ENCODE data around the gene TYW1B. TPM values are rescaled to one million over a fixed set of nuclear protein-coding genes. Genes with fewer than 3 reads are reported as not detected.
"Not testable (repeated sequence)": the region's sequence is repeated elsewhere in the genome, so short reads cannot be mapped to it uniquely, and the experiment has no call there.

The TYW1B gene
- 2.8 and 6.0 TPM in 2 replicates for total RNA-seq

DNA sequence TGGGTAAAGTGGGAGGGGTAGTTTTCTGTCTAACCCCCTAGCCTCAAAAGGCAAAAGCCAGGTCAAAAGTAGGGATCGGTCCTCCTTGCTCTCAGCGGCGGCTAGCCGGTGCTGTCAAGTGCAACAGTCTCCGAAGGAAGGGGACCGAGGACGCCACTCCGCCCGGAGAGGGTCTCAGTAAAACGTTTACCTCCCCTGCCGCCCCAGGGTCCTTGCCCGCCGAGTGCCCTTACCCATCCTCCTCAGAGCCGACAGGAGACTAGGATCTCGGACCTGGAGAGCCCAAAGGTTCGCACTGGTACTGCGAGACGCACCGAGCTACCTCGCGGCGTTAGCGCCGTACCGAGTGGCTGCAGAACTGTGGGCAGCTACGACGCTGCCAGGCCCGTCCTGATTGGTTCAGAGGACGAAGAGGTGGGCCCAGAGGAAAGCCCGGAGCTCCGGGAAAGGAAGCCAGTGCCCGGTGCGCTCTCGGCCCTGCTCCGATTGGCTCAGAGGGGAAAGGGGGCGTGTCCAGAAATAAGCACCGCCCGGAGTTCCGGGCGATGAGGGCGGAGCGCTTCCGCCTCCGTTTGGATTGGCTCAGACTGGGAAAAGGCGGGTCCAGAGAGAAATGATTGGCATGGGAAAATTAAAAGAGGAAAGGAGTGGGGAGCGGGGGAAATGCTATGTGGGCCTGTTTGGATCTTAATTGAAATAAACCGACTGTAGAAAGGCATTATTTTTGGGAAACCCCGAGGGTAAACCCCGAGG is at the start of gene TYW1B:
TSS of gene TYW1B (minus strand) at position 362 of the 753 bp plus-strand sequence. CDS start at position 237, 125 bp downstream.
- DNase-seq, result peak; percentile 97

- not testable (repeated sequence) for DNase-seq
These were observed 39.6 kb upstream of the TYW1B start for GRCh38 chr7:72867591-72867990.

DNA sequence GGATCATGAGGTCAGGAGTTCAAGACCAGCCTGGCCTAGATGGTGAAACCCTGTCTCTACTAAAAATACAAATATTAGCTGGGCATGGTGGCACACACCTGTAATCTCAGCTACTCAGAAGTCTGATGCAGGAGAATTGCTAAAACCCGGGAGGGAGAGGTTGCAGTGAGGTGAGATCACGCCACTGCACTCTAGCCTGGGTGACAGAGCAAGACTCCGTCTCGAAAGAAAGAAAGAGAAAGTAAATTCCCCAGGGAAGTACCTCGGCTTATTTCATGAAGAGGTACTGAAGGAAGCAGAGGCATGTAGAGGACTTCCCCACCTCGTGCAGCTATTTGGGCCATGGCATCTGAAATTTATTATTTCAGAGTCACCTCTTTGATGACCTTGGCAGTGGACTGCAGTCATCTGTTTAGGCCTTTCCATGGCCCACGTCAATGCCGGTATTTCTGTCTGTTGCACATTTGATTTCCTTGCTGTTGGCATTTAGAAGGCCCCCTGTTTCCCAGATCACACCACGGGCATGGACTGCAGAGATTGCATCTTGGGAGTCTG is 30.9 kb upstream of the TYW1B start:
- not testable (repeated sequence) for DNase-seq

DNA sequence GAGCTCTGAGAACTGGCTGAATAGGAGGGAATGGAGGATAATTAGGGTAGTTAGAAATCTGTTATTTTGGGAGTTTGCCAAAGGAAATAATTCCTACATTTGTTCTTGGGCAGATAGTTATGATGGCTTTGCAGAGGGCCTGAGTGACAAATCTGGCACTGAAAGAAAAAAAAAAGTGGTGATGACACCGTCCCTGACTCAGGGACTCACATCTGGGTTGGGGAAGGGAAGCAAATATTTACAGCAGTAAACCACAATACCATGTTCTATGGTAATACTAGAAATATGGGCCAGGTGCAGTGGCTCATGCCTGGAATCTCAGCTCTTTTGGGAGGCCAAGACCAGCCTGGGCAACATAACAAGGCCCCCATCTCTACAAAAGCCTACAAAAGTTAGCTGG is 29.9 kb upstream of the TYW1B start:
- DNase-seq, result not testable (repeated sequence)

DNA sequence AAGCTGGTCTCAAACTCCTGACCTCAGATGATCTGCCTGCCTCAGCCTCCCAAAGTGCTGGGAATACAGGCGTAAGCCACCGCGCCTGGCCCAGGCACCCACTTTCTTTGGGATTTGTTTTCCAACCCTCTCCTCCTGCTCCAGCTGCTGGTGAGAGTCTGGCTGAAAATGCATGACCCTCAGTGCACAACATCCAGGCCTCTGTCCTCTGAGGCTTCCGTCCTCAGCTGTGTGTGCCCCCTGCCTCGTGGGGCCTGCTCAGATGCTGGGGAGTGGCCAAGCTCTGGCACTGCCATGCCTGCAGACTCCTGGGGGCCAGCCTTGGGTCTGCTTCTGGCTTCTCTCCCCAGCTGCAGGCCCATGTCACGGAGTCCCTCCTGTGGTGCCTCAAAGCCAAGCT is 27.3 kb upstream of the TYW1B start:
- DNase-seq, result not testable (repeated sequence)

DNA sequence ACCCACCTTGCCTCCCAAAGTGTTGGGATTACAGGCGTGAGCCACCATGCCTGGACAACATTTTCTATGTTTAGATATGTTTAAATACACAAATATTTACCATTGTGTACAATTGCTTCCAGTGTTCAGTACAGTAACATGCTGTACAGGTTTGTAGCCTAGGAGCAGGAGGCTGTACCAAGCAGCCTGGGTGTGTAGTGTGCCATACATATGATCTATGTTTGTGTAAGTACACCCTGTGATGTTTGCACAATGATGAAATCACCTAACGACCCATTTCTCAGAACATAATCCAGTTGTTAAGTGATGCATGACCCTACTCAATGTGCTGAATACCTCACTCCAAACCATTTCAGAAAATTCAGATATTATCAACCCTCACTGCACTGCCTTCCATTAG is 24.9 kb upstream of the TYW1B start:
- not testable (repeated sequence) for DNase-seq

GRCh38 chr7:72850746-72851145 is 22.7 kb upstream of the TYW1B start:
- DNase-seq, result not testable (repeated sequence)

DNA sequence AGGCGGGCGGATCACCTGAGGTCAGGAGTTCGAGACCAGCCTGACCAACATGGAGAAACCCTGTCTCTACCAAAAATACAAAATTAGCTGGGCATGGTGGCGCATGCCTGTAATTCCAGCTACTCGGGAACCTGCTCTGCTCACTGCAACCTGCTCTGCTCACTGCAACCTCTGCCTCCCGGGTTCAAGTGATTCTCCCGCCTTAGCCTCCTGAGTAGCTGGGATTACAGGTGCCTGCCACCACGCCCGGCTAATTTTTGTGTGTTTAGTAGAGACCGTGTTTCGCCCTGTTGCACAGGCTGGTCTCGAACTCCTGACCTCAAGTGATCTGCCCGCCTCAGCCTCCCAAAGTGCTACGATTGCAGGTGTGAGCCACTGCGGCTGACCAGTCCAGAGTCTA is 16.1 kb upstream of the TYW1B start:
- not testable (repeated sequence) for DNase-seq

GRCh38 chr7:72843166-72843565 is 15.2 kb upstream of the TYW1B start:
- DNase-seq, result not testable (repeated sequence)

DNA sequence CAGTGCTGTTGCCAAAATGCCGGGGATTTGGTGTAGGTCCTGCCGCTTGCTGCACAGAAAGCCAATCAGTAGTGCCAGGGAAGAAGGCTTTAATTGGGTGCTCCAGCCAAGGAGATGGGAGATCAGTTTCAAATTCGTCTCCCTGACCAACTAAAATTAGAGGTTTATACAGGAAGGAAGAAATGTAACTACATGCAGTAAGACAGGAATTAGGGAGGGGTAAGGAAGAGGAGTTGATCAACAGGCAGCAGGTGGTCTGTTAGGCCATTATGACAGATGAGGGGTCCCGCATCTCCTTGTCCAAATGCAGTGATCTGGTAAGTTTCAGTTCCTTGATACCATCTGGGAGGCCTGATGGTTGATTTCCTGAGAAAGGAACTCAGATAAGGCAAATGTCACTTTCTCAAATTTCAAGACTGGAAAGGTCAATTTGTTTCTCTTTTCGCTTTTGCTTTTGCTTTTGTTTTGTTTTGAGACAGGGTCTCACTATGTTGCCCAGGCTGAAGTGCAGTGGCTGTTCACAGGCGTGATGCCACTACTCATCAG is 13.0 kb upstream of the TYW1B start:
- not testable (repeated sequence) for DNase-seq

- not testable (repeated sequence) for DNase-seq
These were observed 10.3 kb upstream of the TYW1B start for GRCh38 chr7:72838315-72838714.

GRCh38 chr7:72837291-72837690 is 9.3 kb upstream of the TYW1B start:
- not testable (repeated sequence) for DNase-seq

- DNase-seq, result peak; percentile 28
These were observed 2.6 kb upstream of the TYW1B start for GRCh38 chr7:72830567-72830966.

DNA sequence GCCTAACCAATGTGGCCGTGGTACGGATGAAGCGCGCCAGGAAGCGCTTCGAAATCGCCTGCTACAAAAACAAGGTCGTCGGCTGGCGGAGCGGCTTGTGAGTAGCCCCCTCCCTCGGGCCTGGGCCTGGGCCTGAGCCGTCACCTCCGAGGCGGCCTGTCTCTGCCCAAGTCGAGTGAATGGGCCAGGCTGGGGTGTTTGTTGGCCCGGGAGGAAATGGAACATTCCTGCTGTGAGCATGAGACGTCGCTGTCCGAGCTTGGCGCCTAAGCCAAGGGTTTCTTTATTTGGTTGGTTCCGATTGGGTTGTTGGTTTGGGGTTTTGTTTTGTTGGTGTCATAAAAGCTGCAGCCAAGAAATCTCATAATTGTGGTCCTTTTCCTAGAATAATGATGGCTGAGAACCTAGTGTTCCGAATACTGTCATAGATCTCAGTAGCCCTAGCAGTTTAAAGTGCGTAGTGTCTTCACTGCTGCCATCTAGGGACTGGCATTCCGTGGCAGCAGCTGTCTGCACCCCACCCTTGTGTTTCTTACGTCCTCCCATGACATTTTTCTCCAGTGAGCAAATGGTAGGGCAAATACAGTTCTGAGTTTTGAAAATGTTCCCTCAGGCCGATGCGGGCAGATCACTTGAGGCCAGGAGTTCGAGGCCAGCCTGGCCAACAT is 1.8 kb upstream of the TYW1B start:
- DNase-seq, result peak; percentile 80

GRCh38 chr7:72829291-72829686 is 1.3 kb upstream of the TYW1B start:
- DNase-seq, result peak; percentile 99

- DNase-seq, result peak; percentile 21
These were observed 4.0 kb downstream of the TYW1B start for GRCh38 chr7:72823765-72824732.

- not testable (repeated sequence) for DNase-seq
These were observed 5.5 kb downstream of the TYW1B start for GRCh38 chr7:72822497-72822896.

DNA sequence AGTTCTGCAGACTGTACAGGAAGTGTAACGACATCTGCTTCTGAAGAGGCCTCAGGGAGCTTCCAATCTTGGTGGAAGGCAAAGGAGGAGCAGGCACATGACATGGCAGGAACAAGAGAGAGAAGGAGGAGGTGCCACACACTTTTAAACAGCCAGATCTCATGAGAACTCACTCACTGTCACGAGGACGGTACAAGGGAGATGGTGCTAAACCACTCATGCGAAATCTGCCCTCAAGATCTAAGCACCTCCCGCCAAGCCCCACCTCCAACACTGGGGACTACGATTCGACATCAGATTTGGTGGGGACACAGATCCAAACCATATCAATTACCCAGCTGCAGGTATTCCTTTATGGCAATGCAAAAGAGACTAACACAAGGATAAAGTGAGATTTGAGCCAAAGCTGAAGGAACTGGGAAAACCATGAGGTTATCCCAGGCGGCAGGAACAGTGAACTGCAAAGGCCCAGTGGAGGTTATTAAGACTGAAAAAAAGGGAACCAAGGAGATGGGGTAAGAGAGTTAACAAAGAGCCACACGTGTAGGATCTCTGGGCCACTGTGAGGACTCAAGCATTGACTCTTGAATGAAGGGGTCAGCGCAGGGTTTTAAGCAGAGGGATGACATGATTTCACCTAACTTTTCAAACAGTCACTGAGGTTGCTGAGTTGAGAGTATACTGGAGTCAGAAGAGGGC is 9.2 kb downstream of the TYW1B start:
- DNase-seq, result not testable (repeated sequence)

- DNase-seq, result not testable (repeated sequence)
These were observed 10.3 kb downstream of the TYW1B start for GRCh38 chr7:72817661-72818060.

GRCh38 chr7:72816370-72817157 is 11.4 kb downstream of the TYW1B start:
- DNase-seq, result not testable (repeated sequence)

DNA sequence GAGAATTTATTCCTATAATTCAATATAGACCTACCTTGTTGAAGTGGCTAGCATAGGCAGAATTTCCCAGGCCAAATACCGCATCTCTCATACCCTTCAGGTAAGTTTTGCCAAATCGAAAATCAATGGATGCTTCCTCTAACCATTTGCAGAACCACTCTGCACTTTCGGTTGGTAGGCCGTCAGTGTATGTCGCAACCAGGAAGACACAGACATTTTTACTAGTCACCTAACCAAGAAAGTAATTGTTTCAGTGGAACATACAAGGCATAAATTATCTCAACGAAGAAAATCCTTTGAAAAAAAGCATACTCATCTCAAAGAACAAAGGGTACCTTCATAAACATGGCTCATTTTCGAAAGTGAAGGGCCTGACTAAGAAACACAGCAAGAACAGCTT is 17.6 kb downstream of the TYW1B start:
- DNase-seq, result not testable (repeated sequence)

Measured in dermis blood vessel endothelial cell (primary cell).